SHP77 treated with DMSO at 0.1 percent for 48 hours (cell line): ENCODE data around the gene TFPI.

Experiments
- DNase-seq: peaks from one replicate; lab custom pipeline; 2025; lab: John Stamatoyannopoulos, UW

Gene TFPI

GRCh38 chr2:187466129-187466792 is 88.0 kb downstream of the TFPI start:
- DNase-seq, result no peak

- no peak for DNase-seq
These were observed 91.4 kb downstream of the TFPI start for GRCh38 chr2:187462839-187463238.

- no peak for DNase-seq
These were observed 92.7 kb downstream of the TFPI start for GRCh38 chr2:187461294-187462261.

DNA sequence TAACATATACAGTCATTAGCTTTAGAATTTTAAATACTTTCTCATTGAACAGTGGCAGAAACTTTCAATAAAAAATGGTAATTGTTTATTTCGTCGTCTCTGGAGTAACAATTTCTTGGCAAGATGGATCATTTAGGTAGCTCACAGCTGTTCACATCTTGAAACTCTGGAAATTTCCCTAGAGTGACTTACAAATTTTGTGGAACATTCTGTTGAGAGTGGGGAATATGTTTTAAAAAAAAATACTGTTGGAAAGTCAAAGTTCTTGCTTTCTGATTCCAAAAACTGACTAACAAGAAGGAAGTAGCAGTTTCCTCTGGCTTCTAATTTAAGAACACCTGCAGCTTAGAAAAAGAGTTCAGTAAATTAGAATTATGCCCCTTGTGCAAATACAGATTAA is 95.0 kb downstream of the TFPI start:
- DNase-seq, result no peak

DNA sequence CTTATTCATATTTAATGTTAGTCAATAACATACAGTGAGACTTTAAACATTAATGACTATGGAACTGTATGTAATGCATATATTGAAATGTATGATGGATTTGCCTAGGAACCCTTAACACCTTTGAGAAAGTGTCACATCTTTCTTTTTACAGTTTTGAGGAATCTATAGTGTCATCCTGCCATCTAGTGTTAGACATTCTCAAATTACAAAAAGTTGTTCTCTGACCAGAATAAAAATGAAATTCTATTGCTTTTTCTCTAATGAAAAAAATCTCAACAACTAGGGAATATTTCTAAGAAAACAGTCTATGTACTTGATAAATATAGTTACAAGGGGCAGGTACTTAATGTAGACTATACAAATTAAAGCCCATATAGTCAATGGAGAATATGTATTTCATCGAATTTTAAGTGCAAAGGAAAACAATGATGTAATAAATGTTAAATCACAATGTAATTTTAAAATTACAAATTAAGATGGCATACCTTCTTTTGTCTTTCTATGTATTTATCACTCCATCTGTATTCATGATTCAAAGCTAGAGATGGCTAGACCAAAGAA is 101.1 kb downstream of the TFPI start:
- peak; percentile 41 for DNase-seq

- DNase-seq, result no peak
These were observed 102.7 kb downstream of the TFPI start for GRCh38 chr2:187451510-187451909.

DNA sequence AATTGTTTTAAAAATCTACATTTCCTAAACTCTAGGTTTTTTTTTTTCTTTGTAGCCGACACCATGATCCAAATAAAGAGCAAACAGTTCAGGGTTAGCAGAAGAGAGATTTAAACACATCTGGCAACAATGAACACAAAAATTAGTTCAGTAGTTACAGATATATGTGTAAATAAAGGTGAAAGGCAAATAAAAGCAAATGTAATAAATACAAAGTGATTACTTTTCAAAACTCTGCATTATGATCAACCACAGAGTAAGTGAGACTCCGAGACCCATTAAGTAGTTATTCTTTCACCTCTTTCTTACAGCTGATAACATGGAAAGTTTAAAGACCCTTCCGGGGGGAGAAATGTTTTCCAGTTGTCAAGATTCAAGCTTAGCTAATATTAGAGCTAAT is 106.9 kb downstream of the TFPI start:
- DNase-seq, result no peak

DNA sequence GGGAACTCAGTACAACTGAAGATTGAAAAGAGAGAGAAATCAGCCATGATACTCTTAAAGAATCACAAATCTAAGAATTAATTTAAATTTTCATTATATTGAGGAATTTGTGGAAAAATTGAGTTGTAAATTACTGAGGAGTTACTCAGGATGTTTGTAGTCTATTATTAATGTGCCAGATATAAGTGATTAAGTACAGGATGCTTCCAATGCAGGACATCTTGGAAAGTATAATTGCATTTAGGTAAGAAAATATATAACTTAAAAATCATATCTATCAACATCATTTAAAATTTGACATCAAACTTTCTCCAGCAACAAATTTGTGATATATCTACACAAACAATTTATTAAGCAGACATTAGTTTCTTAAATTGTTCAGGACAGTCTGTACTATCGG is 107.5 kb downstream of the TFPI start:
- no peak for DNase-seq

DNA sequence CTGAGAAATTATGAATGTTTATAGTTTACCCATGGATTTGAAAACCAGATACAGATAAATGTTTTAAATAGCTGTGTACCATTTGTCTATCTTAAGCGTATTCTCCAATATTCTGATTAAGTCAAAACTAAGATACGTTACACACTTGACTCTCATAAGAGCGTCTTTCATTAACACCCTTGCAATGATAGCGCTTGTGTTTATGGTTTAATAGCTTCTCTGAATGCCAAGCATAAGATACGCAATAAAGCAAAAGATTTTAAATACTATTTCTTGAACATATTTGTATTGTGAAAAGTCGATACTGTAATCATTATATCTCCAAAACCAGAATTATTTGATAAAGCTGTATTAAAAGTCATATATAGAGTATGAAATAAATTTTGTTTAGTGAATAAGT is 109.2 kb downstream of the TFPI start:
- no peak for DNase-seq

GRCh38 chr2:187442778-187443177 is 111.5 kb downstream of the TFPI start:
- DNase-seq, result no peak

DNA sequence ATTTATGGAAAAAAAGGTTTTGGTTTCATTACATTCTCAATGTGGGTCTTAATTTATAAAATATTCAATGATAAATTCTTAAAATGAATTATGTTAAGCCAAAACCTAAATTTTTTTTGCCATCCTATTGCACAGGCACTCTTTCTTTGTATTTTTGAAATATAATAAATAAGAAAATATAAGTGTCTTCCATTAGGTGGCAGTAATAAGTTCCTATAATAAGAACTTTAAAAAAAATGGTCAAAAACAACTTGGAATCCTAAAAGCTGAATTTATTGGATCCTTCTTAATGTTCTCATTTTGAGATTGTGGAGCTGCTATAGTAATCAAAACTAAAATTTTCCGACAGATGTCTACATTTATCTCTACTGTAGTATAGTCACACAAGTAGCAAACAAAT is 111.9 kb downstream of the TFPI start:
- DNase-seq, result no peak

GRCh38 chr2:187440101-187440675 is 114.0 kb downstream of the TFPI start:
- no peak for DNase-seq

- no peak for DNase-seq
These were observed 115.8 kb downstream of the TFPI start for GRCh38 chr2:187438455-187438854.

DNA sequence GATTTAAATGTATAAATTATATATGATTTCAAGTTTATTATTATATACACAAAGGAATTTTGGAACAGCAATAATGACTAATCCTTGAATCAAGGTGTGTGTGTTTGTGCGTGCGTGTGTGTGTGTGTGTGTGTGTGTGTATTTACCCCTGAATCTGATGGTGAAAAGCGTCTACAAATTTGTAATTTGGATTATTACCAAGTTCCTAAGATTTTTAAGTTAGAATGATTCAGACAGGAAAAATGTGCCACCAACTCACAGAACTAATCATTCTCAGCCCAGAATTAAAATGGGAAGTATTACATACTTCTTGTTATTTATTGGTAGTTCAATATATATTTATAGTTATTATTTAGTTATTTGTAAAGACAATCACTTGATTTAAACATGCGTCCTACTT is 118.5 kb downstream of the TFPI start:
- DNase-seq, result no peak

GRCh38 chr2:187435078-187435477 is 119.2 kb downstream of the TFPI start:
- DNase-seq, result no peak

DNA sequence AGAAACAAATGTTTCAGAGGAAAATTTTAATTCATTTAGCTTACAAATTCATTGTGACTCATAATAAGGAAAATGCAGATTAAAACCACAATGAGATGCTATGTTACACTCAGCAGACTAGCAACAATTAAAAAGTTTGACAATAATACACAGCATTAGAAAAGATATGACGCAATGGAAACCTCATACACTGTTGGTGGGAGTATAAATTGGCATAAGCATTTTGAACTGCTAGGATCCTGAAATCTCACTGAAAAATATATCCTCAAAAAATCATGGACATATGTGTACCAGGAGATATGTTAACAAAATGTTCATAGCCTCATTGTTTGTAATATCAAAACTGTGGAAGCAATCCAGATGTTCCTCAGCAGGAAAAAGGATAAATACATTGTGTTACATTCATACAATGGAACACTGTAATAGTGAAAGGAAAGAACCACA is 119.9 kb downstream of the TFPI start:
- DNase-seq, result no peak

DNA sequence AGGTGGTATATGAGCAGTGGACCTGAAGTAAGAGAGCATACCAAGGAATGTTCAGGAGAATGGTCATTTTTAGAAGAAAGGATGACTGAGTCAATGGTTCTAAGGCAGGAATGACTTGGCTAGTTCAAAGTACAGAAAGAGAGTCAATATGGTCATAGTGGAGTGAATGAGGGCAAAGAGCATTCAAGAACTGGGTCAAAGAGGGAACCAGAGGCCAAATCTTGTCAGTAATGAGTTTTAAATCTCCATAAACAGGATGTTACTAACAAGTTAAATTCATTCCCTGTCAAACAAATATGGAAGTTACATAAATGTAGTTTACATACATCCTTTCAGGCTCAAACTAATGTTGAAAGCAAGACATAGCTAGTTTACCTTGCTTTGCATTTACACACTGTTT is 122.3 kb downstream of the TFPI start:
- no peak for DNase-seq

- no peak for DNase-seq
These were observed 124.2 kb downstream of the TFPI start for GRCh38 chr2:187429989-187430388.

GRCh38 chr2:187424146-187424545 is 130.1 kb downstream of the TFPI start:
- no peak for DNase-seq

DNA sequence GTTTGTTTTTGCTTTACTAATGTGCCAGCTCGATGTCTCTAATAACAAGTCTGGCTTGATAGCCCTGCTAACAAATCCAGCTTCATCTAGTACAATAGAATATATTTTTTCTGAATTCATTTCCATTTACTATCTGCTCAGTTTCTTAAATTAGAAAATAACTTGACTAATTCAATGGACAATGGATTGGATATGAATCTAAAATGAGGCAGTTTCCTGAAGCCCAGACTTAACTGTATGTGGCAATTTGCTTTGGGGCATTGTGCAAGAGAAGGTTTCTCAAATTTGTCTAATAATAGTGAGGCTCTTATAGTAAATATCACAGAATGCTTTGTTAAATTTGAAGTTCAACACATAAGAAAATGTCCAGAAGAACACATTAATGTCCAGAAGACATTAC is 132.0 kb downstream of the TFPI start:
- no peak for DNase-seq

DNA sequence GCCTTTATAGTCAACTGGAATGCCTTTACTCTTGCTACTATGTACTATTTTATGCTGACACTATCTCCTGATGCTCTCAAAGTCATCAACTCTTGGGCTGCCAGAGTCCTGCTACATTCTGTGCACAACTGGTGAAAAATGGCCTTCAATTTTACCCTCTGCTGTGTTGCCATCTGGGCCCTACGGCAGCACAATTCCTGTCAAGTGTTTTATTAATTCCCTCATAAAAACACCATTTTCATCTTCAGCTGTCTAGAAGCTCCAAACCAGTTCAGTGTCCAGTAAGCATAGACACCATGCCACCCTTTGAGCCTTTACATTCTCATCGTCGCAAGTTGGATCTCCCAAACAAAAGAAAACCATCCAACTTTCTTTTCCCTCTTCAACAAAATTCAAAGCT is 132.7 kb downstream of the TFPI start:
- no peak for DNase-seq

DNA sequence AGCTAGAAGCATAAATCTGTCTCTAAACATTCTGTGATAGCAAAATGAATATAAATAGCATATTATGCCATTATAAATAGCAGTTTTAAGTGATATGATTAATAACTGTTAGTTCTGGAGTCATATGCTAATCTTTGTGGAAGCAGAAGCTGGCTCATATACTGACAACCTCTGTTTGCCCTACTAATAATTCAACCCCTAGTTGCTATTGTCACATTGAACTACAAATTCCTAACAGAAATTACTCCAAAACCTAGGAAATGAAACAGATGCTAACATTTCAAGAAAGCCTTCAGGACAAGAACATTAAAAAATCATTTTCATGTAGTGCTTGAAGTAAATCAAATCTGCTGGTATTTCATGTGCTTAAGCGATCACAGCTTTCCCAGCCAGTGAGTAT is 134.4 kb downstream of the TFPI start:
- no peak for DNase-seq

- DNase-seq, result no peak
These were observed 138.8 kb downstream of the TFPI start for GRCh38 chr2:187415449-187415848.
